Tibial nerve (tissue), 4 donors: ENCODE results near the gene DCAF8L2.

Source experiments
- EP300 ChIP-seq, 2 donors: sonication (generic); formaldehyde crosslinking; IDR thresholded peaks; one replicate each; pipeline ENCODE4 v1.6.1; 2017; ENCODE audit warnings: antibody characterized with exemption in 2 of 2, mild to moderate bottlenecking in 1 of 2
- POLR2A ChIP-seq, 2 donors: fragments of 450-650 bp; IDR thresholded peaks; one replicate each; pipeline ENCODE4 v1.6.1; 2017; ENCODE audit warnings: antibody characterized with exemption in 2 of 2, mild to moderate bottlenecking in 2 of 2, moderate library complexity in 2 of 2
- TF ChIP-seq, protein P1 (sequence below), 5 experiments: fragments of 200-600 bp in 3 of 5; fragments of 450-650 bp in 2 of 5; sonication (generic) in 3 of 5; IDR thresholded peaks; one replicate each; pipeline ENCODE4 v1.5.1; 2016 to 2019; ENCODE audit warnings: antibody characterized with exemption in 5 of 5, mild to moderate bottlenecking in 3 of 5, moderate library complexity in 2 of 5

DNA sequence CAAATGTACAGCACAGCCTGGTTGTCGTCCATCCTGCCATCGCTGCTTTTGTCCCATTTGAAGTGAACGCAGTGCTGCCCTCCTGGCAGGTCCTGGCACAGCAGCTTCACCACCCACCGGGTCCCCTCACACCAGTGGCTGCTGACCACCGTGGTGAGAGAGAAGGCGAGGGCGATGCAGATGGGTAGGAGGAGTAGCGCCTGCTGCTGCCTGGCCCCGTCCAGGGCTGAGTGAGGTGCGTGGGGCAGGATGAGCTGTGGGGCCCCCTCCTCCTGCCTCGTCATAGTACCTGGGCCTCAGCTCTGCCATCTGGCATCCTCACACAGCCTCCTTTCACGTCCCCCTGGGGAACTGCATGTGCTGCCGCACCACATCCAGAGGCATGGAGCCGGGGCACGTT is 1.8 kb downstream of the DCAF8L2 start:
- TF ChIP-seq, protein P1, sequence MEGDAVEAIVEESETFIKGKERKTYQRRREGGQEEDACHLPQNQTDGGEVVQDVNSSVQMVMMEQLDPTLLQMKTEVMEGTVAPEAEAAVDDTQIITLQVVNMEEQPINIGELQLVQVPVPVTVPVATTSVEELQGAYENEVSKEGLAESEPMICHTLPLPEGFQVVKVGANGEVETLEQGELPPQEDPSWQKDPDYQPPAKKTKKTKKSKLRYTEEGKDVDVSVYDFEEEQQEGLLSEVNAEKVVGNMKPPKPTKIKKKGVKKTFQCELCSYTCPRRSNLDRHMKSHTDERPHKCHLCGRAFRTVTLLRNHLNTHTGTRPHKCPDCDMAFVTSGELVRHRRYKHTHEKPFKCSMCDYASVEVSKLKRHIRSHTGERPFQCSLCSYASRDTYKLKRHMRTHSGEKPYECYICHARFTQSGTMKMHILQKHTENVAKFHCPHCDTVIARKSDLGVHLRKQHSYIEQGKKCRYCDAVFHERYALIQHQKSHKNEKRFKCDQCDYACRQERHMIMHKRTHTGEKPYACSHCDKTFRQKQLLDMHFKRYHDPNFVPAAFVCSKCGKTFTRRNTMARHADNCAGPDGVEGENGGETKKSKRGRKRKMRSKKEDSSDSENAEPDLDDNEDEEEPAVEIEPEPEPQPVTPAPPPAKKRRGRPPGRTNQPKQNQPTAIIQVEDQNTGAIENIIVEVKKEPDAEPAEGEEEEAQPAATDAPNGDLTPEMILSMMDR (IDR thresholded peaks at IDR 0.05): no peak
- TF ChIP-seq POLR2A (IDR thresholded peaks at IDR 0.05) (no peak), EP300 (IDR thresholded peaks at IDR 0.05) (no peak)
